ENCODE data around the gene SECTM1.

DNA sequence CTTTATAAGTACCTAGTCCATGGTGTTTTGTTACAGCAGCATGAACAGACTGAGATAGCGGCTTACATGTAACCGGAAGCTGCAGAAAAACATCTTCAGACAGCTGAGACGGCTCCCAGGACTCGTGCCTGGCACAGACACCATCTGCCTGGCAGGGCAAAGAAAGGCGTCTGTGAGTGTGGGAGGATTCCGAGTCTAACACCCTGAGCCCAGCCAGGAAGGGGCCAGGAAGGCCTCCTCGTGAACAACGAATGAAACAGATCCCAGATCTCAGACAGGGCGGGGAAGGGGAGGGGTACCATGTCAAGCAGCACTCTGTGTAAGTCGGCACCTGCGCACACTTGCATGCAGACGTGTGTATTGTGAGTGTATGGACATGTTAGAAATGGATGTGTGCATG is 55.7 kb downstream of the SECTM1 start:
- TF ChIP-seq TAF1 (IDR thresholded peaks at IDR 0.05; ENCODE audit: borderline replicate concordance, insufficient read depth, low read length) (no peak), SIN3A (IDR thresholded peaks at IDR 0.05; ENCODE audit: borderline replicate concordance, insufficient read depth, low read length) (no peak), POLR2AphosphoS5 (IDR thresholded peaks at IDR 0.05; ENCODE audit: low read depth, low read length) (no peak)

Data from PFSK-1 (cell line).